ENCODE measurements around the gene PIP5KL1.

PIP5KL1 gene

DNA sequence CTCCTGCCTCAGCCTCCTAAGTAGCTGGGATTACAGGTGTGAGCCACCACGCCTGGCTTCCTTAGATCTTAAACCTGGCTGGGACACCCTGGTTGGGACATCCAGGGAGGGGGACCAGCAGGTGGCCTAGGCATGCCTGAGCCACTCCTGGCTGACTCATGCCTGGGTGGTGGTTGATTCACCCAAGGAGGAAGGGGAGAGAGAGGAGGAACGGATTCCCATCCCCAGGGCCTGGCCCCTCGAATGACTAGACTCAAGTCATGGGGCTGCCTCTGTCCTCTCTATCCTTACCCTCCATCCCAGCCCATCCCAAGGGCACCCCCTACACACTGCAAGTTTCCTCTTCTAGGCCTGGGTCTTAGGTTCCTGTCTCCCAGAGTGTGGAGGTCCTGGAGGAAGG, 37.5 kb upstream of the PIP5KL1 start:
- no peak for DNase-seq

DNA sequence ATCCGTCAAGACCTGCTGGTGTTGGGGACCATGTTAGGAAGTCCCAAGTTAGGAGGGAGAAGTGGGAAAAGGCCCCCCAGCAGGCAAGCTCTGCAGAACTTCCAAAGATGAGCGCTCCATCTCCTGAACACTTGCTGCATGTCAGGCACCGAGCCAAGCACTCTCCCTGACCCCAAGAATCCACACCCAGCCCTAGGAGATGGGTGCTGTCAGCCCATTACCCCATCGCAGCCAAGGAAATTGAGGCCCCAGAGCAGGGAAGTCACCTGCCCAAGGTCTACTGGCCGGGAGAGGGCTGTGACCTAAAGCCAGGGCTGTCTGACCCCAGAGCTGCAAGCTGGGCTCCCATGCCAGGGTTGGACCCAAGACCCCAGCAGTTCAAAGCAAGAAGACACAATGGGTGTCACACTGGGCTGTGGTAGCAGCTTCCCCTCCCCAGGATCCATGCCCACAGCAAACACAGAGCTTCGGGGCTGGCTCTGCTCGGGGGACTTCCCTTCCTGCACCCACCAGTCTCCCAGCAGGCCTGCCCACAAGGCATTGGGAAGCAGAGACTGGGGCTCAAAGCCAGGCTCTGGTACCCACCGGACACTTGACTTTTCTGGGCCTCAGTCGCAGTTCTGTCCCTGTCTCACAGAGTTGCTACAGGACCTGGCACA, 36.7 kb upstream of the PIP5KL1 start:
- DNase-seq, result no peak

DNA sequence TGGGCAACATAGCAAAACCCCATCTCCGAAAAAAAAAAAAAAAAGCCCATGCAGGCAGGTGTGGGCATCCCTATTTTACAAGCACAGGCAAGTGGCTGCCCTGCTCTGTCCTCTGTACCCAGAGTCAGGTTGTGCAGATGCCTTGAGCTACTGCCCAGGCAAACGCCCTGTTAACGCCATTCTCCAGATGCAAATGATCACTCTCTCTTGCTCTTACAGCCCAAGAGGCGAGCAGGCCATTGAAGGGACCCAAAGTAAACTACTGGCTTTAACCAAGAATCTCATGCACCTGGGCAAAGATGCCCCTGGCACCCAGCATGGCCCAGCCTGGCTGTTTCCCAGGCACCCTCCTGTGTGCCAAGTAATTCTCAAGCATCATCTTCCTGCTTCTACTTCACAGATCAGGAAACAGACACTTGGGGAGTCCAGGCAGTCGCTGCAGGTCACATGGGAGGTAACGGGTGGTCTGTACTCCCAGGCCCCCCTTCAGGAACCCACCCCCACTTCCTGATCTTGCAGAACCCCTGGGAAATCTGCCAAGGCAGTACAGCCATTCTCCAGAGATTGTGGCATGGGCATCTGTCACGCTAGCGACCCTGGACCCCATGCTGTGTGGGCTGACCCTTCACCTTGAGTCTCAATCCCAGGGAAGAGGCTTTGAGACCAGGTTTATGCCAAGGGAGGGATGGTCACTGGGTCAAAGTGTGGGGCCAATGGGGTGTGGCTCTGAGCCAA, 36.0 kb upstream of the PIP5KL1 start:
- no peak for DNase-seq

DNA sequence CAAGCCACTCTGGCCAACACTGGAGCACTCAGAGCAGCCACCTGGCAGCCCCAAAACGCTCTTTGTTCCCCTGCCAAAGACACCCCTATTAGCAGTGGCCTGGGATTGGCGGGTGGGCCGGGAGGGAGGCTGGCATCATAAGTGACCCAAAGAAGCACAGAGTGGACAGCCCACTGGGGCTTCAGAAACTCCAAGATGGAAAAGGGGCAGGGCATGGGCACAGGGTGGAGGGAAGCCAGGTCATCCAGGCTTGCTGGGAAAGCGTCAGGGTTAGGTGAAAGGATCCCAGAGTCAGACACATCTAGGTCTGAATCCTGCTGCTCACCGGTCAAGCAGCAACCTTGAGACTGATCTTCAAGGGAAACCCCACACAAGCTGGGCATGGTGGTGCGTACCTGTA, 35.4 kb upstream of the PIP5KL1 start:
- no peak for DNase-seq

DNA sequence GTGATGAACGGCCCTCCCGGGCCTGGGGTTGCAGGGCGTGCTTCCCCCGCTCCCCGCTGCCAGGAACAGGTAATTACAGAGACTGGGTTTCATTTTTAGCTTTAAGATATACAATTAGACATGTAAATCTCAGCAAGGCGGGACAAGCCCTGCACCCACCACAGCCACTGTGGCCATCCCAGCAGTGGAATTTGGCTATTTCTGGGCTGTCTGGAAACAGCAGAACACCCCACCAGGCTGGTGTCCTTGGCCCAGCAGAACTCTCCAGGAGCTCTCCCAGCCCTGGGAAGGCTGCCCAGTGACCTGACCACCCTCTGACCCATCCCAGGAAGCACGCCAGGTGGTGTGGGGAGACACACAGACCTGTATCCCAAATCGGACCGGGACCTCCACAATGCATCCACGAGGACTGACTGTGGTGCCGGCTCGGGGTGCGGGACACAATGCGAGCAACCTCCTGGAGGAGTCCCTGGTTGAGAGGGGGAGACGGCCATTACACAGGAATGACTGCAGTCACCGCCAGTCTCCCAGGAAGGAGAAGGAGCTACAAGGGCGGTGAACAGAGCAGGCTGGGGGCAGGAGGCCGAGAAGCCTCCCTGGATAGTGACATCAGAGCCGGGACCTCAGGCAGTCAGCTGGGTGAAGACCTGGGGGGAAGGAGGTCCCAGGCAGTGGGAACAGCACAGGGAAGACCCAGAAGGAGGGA, 32.9 kb upstream of the PIP5KL1 start:
- no peak for DNase-seq

DNA sequence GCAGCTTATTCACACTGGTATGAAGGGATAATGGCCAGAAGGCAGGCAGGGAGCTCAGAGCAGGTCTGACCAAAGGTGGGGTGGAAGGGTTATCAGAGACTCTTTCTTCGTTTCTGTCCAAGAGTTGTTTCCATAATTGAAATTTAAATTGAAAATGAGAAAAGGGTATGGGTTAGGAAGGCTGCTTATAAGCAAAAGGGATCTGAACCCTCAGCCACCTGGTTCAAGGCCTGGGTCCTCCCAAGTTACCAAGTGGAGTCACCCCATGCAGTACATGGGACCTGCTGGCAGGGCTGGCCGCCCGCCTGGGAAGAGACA, 32.4 kb upstream of the PIP5KL1 start:
- no peak for DNase-seq

DNA sequence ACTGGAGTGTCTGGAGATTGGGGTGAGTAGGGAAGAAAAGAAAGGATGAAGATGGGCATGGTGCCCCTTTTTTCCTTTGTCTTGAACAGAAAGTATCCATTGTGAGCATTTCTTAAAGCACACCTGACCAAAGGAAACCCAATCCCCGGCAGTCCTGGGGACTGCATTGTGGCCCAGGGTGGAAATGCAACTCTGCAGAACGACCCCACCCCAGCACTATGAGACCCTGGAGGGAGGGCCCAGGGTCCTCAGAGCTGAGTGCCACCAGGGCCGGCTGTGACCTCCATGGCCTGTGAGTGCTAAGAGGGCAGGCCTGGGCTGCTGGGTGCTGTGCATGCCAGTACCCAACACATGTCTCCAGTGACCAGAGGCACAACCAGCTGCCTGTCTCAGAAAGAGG, 31.7 kb upstream of the PIP5KL1 start:
- DNase-seq, result no peak

DNA sequence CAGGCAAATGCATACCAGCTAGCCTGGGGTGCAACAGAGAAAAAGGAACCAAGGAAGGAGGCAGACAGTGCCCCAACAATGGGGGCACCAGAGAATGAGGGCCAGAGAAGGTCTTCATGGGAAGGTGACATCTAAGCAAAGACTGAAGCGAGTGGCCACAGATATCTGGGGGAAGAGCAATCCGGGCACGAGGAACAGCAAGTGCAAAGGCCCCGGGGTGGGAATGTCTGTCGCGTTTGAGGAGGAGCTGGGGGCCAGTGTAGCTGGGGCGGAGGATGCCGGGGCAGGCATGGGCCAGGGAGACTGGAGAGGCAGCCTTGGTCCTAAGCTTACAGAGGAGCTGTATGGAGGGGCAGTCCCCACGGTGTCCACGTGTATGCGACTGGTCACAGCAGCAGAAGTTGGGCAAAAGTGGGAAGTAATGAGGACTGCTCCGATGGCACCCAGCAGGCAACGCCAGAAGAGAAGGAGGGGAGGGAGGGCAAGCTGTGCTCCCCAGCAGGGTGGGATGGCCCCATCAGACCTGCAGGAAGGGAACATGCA, 31.1 kb upstream of the PIP5KL1 start:
- no peak for DNase-seq

DNA sequence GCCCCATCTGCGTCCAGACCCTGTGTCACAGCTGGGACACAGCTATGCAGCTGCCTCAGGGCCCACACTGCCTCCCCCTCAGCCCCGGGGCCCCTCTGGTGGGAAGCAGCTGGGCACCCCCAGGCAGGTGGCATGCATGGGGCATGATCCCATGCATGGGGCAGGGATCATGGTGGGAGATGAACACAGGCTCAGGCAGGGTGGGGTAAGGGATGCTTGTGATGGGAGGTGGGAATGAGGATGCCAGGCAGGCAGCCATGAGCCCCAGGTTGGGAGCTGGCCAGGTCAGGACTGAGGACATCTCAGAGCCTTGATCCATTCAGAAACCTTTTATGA, 30.5 kb upstream of the PIP5KL1 start:
- DNase-seq, result no peak

DNA sequence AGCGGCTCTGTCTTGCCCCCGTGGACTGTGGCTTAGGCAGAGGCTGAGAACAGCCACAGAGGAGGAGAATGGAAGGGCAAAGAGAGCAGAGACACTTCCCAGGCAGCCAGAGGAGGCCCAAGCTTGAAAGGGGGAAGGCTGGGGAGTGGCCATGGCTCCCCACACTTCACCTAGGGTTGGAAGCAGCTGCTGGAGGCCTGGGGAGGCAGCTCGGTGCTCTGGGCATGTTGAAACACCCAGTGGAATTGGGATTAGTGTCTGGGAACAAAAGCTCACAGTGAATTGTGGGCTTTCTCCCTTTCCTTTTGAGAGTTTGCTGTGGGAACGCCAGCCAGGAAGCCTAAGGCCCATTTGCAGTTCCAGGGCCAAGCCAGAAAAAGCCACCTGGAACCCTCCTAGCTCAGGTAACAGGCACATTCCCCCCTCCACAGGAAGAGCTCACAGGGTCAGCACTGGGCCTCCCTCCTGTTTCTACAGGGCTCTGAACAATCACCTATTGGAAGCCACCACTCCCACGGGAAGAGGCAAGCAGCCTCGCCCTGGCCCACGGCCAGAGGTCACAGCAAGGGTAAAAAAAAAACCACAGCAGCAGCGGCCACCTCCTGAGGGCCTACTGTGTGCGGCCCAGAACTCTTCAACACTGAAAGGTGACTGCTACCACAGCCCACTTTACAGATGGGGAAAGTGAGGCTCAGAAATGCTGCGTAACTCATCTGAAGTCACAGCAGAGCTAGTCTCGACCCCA, 30.0 kb upstream of the PIP5KL1 start:
- no peak for DNase-seq

DNA sequence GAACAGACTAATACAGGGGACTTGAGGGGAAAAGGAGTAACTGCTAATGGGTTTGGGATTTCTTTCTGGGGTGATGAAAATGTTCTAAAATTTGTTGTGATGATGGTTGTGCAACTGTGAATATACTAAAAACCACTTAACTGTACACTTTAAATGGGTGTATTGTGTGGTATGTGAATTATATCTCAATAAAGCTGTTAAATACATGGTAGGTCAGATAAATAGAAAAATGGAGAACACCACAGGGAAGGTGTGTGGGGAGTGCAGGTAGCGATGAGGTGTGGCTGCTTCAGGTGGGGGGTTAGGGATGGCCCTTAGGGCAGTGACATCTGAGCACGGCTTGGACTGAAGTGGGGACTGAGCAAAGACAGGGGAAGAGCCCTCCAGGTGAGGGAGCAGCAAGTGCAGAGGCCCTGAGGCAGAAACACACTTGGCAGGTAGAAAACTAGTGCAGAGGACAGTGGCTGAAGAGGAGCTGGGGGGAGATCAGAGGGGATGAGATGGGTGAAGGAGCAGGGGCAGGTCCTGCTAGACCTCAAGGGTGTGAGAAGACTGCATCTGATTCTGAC, 29.3 kb upstream of the PIP5KL1 start:
- no peak for DNase-seq

DNA sequence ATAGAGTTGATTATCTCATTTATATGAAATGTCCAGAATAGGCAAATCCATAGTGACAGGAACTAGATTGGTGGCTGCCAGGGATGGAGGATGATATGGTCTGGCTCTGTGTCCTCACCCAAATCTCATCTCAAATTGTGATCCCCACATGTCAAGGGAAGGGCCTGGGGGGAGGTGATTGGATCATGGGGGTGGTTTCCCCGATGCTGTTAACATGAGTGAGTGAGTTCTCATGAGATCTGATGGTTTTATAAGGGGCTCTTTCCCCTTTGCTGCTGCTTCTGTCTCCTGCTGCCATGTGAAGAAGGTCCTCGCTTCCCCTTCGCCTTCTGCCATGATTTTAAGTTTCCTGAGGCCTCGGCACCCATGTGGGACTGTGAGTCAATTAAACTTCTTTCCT, 28.8 kb upstream of the PIP5KL1 start:
- DNase-seq, result no peak

DNA sequence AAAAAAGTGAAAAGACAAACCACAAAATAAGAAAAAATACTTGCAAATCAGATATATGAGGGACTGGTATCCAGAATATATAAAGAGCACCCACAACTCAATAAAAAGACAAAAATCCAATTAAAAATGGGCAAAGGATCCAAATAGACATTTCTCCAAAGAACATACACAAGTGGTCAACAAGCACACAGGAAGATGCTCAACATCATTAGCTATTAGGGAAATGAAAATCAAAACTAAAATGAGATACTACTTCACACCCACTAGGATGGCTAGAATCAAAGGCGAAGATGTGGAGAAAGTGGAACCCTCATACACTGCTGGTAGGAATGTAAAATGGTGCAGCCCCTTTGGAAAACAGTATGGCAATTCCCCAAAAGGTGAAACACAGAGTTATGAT, 28.2 kb upstream of the PIP5KL1 start:
- no peak for DNase-seq

DNA sequence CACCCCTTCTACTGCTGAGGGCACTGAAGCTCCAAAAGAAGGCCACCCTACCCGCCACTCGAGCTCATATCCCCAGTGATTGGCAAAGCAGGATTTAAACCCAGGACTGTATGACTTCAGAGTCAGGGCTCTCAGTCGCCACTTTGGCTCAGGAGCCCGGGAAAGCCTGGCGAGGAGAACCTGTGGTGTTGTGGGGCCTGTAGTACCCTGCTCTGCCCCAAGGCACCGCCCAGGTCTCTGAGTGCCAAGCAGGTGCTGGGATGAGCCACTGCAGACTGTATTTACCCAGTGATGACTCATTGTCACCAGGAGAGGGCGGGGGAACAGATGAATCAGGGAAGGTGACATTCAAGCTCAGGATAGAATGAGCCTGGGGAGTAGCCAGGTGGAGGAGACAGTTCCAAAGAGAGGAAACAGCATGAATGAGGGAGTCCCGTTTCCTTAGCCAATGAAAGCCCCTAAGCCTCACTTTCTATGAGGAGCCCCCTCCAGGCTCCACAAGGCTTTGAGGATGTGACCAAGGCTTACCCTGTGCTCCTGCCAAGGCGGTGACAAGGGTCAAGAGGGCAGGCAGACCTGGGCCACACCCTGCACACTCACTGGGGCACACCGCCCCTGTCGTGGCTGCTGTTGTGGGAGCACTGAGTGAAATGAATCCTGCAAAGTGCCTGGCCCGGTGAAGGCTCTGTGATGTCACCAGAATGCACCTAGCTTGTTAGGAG, 24.9 kb upstream of the PIP5KL1 start:
- peak; percentile 75 for DNase-seq

DNA sequence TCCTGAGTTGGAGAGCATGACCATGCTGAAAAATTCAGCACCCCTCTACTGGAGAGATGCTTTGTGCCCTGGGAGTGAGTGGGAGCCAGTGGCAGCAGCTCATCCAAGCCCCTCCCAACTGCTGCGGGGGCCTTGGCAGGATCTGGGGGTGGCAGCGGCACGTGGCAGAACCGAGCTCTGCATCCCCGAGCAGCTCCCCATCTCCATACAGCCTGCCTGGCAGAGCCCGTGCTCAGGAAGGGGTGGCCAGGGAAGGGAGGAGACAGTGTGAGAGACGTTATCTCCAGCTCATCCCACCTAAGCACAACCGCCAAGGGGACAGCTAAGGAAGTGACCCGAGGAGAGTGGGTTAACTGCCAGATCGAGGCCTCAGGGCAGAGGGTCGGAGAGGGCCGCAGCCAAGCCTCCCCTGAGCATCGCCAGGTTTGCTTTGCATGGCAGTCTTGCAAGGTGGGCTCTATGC, 24.3 kb upstream of the PIP5KL1 start:
- no peak for DNase-seq

DNA sequence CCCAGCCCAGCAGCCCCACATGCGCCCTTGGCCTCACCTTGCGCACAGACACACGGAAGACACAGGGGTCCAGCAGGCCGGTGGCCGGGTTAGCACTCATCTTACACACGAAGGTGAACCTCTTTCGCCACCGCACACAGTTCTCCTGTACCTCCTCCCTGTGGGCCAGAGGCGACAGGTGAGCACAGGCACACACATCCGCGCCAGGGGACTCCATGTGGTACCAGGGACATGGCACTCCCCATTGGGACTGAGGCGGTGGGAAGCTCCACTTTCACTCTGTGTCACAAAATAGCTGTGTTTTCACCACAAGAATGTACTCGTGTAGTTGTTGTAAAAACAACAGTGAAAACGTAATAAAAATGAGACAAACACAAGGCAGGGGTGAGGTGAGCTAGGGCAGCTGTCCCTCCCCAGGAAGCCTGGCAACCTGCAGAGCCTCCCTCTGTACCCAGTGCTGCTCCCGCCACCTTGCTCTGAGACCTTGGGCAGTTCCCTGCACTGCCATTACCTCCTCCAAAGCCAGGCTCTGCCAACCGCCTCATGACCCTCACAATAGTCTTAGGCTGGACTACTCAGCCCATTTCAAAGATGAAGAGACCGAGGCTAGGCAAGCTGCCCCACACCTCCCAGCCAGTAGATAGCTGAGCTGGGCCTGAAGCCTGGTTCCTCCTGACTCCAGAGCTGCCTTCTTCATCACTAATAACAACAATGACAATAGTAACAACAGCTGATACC, 23.4 kb upstream of the PIP5KL1 start:
- no peak for DNase-seq

DNA sequence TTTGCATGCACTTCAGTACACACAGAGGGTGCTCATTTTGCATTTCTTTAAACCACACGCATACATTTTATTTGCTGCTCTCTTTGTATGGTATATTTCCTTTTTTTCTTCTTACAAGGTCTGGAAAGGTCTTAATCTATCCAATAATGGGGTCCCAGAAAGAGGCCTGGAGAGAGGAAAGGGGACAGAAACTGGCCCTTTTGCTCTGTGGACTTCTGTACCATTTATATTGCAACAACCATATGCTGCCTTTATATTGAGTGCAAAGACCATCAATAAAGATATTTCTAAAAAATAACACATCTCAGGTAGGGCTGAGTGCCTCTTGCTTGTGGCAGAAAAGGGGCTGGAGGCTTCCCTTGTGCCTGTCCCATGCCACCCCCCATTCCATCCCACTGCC, 22.6 kb upstream of the PIP5KL1 start:
- DNase-seq, result no peak

DNA sequence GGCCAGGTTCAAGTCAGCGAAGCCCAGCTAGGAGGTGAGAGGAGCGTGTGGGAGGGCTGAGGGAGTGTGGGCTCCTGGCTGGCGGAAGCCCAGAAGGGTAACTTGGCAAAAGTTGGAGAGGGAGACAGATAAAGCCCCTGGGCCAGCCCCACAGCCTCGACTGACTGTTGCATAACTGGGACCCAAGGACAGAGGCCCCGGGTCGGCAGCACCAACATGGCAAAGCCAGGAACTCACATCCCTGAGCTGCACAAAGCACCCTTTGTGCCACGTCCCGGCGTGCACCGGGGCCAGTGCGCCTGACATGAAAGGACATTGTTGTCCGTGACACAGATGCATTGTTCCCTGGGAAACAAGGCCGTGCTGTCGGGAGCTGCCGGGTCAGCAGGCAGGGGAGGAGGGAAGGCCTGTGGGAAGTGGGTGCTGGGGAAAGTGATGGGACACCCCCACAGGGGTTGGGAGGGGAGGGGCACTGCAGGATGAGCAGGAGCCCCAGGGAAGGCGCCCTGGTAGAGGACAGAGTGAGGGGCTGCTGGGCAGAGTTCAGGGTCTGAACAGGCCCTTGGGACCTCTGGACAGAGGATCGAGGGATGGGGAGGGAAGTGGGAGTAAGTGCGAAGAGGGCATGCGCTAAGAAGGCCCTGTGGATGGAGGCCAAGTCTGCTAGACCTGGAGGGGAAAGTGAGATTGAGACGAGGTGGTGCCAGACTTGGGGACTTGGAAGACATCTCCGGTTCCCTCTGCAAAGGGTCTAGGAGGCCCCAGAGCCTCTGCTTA, 20.1 kb upstream of the PIP5KL1 start:
- DNase-seq, result no peak

DNA sequence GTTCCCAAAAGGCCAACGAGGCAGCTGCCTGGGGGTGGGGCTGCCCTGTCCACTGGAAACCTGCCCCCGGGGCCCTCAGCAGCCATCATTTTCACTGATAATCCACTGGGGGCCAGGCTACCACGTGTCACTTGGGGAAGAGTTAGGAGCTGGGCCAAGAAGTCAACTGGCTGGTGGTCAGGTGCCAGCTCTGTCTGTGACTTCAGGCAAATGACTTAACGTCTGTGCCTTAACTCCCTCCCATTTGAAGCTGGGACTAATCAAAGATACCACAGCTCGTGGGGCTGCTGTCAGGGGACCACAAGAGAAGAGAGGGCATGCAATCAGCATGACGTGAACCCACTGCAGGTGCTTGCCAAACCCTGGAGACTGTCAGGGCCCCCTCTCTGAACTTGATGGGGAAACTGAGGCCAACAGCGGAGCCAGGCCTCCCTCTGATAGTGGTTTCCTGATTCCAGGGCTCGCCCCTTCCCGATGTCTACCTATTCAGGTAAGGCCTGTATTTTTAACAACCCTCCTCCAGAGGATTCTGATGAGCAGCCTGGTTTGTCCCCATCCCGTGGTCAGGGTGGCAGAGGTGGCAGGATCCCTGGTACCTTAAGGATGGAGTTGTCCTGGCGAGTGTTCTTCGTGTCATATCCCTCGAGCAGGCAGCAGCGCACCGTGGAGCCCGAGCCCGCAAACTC, 19.4 kb upstream of the PIP5KL1 start:
- DNase-seq, result no peak

Measured in stimulated activated CD4-positive, alpha-beta T cell treated with anti-CD3 and anti-CD28 coated beads, Interleukin-12 subunit alpha, Interleukin-12 subunit beta, amount 100 ng/mL, for 4 hours (primary cell).